Measurements from ENCODE around the gene ING3. TPM values are rescaled to one million over a fixed set of nuclear protein-coding genes. Genes with fewer than 3 reads are reported as not detected.
A peak's percentile ranks its signal among the peaks of the same experiment; 100 is the strongest.
"Not testable (repeated sequence)": the region's sequence is repeated elsewhere in the genome, so short reads cannot be mapped to it uniquely, and the experiment has no call there.

ING3 gene
- total and polyA plus RNA-seq, 12 donors: 6.0 to 18.1 (median 13.5) TPM

- peak in 2 of 9 donors; percentile 12 to 19 for TF ChIP-seq CTCF (IDR thresholded peaks at IDR 0.05)
- intact Hi-C loops (cut with DNase I): no loop called here
- peaks cover 0 to 3% (median 0%) of the 10 kb centered on the region in 11 donors for H3K9me3 ChIP-seq
- ATAC-seq (peak in 2 of 8 donors; percentile 10), DNase-seq (no peak)
- WGBS, 2 donors: 57 to 66% methylated on average over 2 of the region's 2 CpGs
- H3K36me3 ChIP-seq: no peaks in the 10 kb centered on the region
- H3K4me1 ChIP-seq: peaks cover 5 to 95% (median 69%) of the 10 kb centered on the region in 9 donors
- H3K27ac ChIP-seq: peak overlapping the region in 6 of 10 donors; percentile 4 to 69 (median 40)
- no peaks in the 10 kb centered on the region for H3K27me3 ChIP-seq
- H3K4me3 ChIP-seq: no peak overlapping the region
Observed at GRCh38 chr7:121002048-121002756, 51.6 kb downstream of the ING3 start.

GRCh38 chr7:121002757-121003200 lies 52.2 kb downstream of the ING3 start:
- peaks cover 0 to 3% (median 0%) of the 10 kb centered on the region in 11 donors for H3K9me3 ChIP-seq
- no peaks in the 10 kb centered on the region for H3K36me3 ChIP-seq
- H3K27me3 ChIP-seq: no peaks in the 10 kb centered on the region
- DNase-seq (no peak), ATAC-seq (no peak)
- no peak for TF ChIP-seq CTCF (IDR thresholded peaks at IDR 0.05)
- 70 to 79% methylated on average over 5 of the region's 5 CpGs for WGBS, 2 donors
- intact Hi-C loops (cut with DNase I): no loop called here
- H3K4me1 ChIP-seq: peaks cover 5 to 95% (median 72%) of the 10 kb centered on the region in 9 donors
- no peak overlapping the region for H3K4me3 ChIP-seq
- peak overlapping the region in 4 of 10 donors; percentile 9 to 69 (median 46) for H3K27ac ChIP-seq

GRCh38 chr7:121003986-121004685 lies 53.6 kb downstream of the ING3 start:
- WGBS, 2 donors: 56 to 66% methylated on average over 5 of the region's 5 CpGs
- peak; percentile 43 to 91 (median 75) for ATAC-seq
- H3K27me3 ChIP-seq: no peaks in the 10 kb centered on the region
- peak; percentile 32 to 66 for DNase-seq
- peaks cover 0 to 3% (median 0%) of the 10 kb centered on the region in 11 donors for H3K9me3 ChIP-seq
- H3K4me3 ChIP-seq: no peak overlapping the region
- H3K36me3 ChIP-seq: no peaks in the 10 kb centered on the region
- intact Hi-C loops (cut with DNase I): no loop called here
- H3K4me1 ChIP-seq: peaks cover 5 to 83% (median 61%) of the 10 kb centered on the region in 9 donors
- TF ChIP-seq CTCF (IDR thresholded peaks at IDR 0.05): no peak
- peak overlapping the region in 4 of 10 donors; percentile 12 to 69 (median 44) for H3K27ac ChIP-seq

GRCh38 chr7:121005058-121005457 lies 54.5 kb downstream of the ING3 start:
- H3K27me3 ChIP-seq; DNase-seq; H3K9me3 ChIP-seq; H3K4me3 ChIP-seq; H3K36me3 ChIP-seq; ATAC-seq; intact Hi-C loops (cut with DNase I): not testable (repeated sequence)
- peaks cover 5 to 74% (median 52%) of the 10 kb centered on the region in 9 donors for H3K4me1 ChIP-seq
- H3K27ac ChIP-seq: peak overlapping the region in 1 of 10 donors; percentile 69
- WGBS, 2 donors: 96% methylated on average over 4 of the region's 4 CpGs
